Measurements from ENCODE around the gene OR56B1.

GRCh38 chr11:5696210-5696609 is 40.0 kb upstream of the OR56B1 start:
- TF ChIP-seq, protein P1, sequence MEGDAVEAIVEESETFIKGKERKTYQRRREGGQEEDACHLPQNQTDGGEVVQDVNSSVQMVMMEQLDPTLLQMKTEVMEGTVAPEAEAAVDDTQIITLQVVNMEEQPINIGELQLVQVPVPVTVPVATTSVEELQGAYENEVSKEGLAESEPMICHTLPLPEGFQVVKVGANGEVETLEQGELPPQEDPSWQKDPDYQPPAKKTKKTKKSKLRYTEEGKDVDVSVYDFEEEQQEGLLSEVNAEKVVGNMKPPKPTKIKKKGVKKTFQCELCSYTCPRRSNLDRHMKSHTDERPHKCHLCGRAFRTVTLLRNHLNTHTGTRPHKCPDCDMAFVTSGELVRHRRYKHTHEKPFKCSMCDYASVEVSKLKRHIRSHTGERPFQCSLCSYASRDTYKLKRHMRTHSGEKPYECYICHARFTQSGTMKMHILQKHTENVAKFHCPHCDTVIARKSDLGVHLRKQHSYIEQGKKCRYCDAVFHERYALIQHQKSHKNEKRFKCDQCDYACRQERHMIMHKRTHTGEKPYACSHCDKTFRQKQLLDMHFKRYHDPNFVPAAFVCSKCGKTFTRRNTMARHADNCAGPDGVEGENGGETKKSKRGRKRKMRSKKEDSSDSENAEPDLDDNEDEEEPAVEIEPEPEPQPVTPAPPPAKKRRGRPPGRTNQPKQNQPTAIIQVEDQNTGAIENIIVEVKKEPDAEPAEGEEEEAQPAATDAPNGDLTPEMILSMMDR (IDR thresholded peaks at IDR 0.05) = no peak
- TF ChIP-seq POLR2A (IDR thresholded peaks at IDR 0.05) = no peak
- TF ChIP-seq POLR2AphosphoS5 (IDR thresholded peaks at IDR 0.05) = no peak
- TF ChIP-seq EP300 (IDR thresholded peaks at IDR 0.05) = no peak

Measured in upper lobe of left lung (tissue), 4 donors.